Colonic mucosa (tissue), 4 donors: ENCODE measurements around the gene TBC1D17. TPM values are rescaled to one million over a fixed set of nuclear protein-coding genes. Genes with fewer than 3 reads are reported as not detected.

Experiments
- DNase-seq: peaks from one replicate; pipeline ENCODE4 v3.0.0-alpha.2; 2020
- H3K27ac ChIP-seq: fragments of 200-600 bp; one replicate; pipeline ENCODE4 v1.8.0; 2021
- H3K27me3 ChIP-seq: fragments of 200-600 bp; one replicate; pipeline ENCODE4 v1.8.0; 2021
- H3K36me3 ChIP-seq: fragments of 200-600 bp; one replicate; pipeline ENCODE4 v1.8.0; 2021
- H3K4me1 ChIP-seq: fragments of 200-600 bp; one replicate; pipeline ENCODE4 v1.8.0; 2021; ENCODE audit warnings: mild to moderate bottlenecking
- H3K4me3 ChIP-seq: fragments of 200-600 bp; one replicate; pipeline ENCODE4 v1.8.0; 2021
- H3K9ac ChIP-seq, 2 donors: one replicate each; pipeline ENCODE4 v1.7.0; 2013; ENCODE audit warnings: control low read depth in 2 of 2, low read depth in 2 of 2, low read length in 2 of 2
- H3K9me3 ChIP-seq: fragments of 200-600 bp; one replicate; pipeline ENCODE4 v1.8.0; 2021
- CTCF ChIP-seq: fragments of 200-600 bp; IDR thresholded peaks from one replicate; pipeline ENCODE4 v1.8.0; 2022; ENCODE audit warnings: antibody characterized with exemption, mild to moderate bottlenecking
- intact Hi-C: fragments of 100-400 bp; cut with DNase I; formaldehyde crosslinking; loops from one replicate; pipeline ENCODE4 v1.14.1; 2022
- total RNA-seq, 2 donors: library from RNA; stranded (reverse); fragmentation: NEBNext Ultra II Directional in 1 of 2; extraction: Animal tissue kit (Norgen Biotek cat#: 25700) in 1 of 2; gene quantifications; one replicate each; pipeline ENCODE4 v1.2.1, GENCODE V29; 2021
- donor health status: healthy.
- donor health status: DM: no; HTN: no; CAD: no.
- donor health status: DM: no; HTN: no; CAD: no.

TBC1D17 gene
- total RNA-seq, 2 donors from 2014 or later, result 29.4 to 33.7 TPM

- TF ChIP-seq CTCF, result no peak
Observed at GRCh38 chr19:49887665-49888509, 10.4 kb downstream of the TBC1D17 start.

GRCh38 chr19:49888510-49888824 is 11.0 kb downstream of the TBC1D17 start:
- Histone ChIP-seq H3K27ac (no peak overlapping the region), H3K4me1 (peaks cover 4% of the 10 kb centered on the region), H3K36me3 (peaks cover 6% of the 10 kb centered on the region), H3K4me3 (no peak overlapping the region), H3K9ac (no peak overlapping the region), H3K27me3 (no peaks in the 10 kb centered on the region), H3K9me3 (no peaks in the 10 kb centered on the region)
- DNase-seq, result no peak
- intact Hi-C loops, result no loop called here
- no peak for TF ChIP-seq CTCF

More at GRCh38 chr19:49887665-49888509, 10.4 kb downstream of the TBC1D17 start:
- Histone ChIP-seq H3K9ac (no peak overlapping the region), H3K9me3 (no peaks in the 10 kb centered on the region), H3K4me1 (peaks cover 4% of the 10 kb centered on the region), H3K27ac (no peak overlapping the region), H3K27me3 (no peaks in the 10 kb centered on the region), H3K4me3 (no peak overlapping the region), H3K36me3 (peaks cover 10% of the 10 kb centered on the region)
- intact Hi-C loops, result no loop called here
- DNase-seq, result no peak

- Histone ChIP-seq H3K27me3 (no peaks in the 10 kb centered on the region), H3K36me3 (peaks cover 2% of the 10 kb centered on the region), H3K4me1 (peaks cover 4% of the 10 kb centered on the region), H3K27ac (no peak overlapping the region), H3K4me3 (no peak overlapping the region), H3K9me3 (no peaks in the 10 kb centered on the region), H3K9ac (no peak overlapping the region)
- no peak for DNase-seq
- no peak for TF ChIP-seq CTCF
- intact Hi-C loops, result no loop called here
Observed at GRCh38 chr19:49889038-49889686, 11.7 kb downstream of the TBC1D17 start.

GRCh38 chr19:49889687-49890348 is 12.3 kb downstream of the TBC1D17 start:
- peak; percentile 81 for TF ChIP-seq CTCF
- Histone ChIP-seq H3K9ac (peak overlapping the region in 1 of 2 donors; percentile 35), H3K27me3 (no peaks in the 10 kb centered on the region), H3K4me3 (peak overlapping the region; percentile 41), H3K9me3 (no peaks in the 10 kb centered on the region), H3K4me1 (peaks cover 4% of the 10 kb centered on the region), H3K27ac (no peak overlapping the region), H3K36me3 (no peaks in the 10 kb centered on the region)
- peak; percentile 78 for DNase-seq
- intact Hi-C loops, result no loop called here
